B cell (primary cell): ENCODE measurements around the gene HOXB9. TPM values are rescaled to one million over a fixed set of nuclear protein-coding genes. Genes with fewer than 3 reads are reported as not detected.
A peak's percentile ranks its signal among the peaks of the same experiment; 100 is the strongest.

Experiments used
- ATAC-seq: fragments of 200-7000 bp; cut with Tn5 transposase; one replicate; pipeline ENCODE4 v1.10.0; 2021; ENCODE audit warnings: low read depth, mild to moderate bottlenecking, moderate number of reproducible peaks, moderate library complexity
- CTCF ChIA-PET: fragments of 350-600 bp; sonication (Branson Sonifier 250); formaldehyde crosslinking; loops from one replicate; lab custom pipeline; 2021; ENCODE audit warnings: antibody characterized with exemption, inconsistent platforms; lab: Charles Lee
- POLR2A ChIA-PET: fragments of 350-600 bp; sonication (Branson Sonifier 250); formaldehyde crosslinking; loops from one replicate; lab custom pipeline; 2021; ENCODE audit warnings: antibody characterized with exemption; lab: Charles Lee
- DNase-seq: peaks from one replicate; pipeline ENCODE4 v3.0.0; 2013
- H2AFZ ChIP-seq: 2 replicates; pipeline ENCODE4 v1.6.1; 2012; ENCODE audit warnings: mild to moderate bottlenecking, low read depth, low read length; ENCODE audit not compliant: insufficient read depth, poor library complexity, severe bottlenecking
- H3K27ac ChIP-seq, 2 donors: 1 replicate in 1 of 2; 2 replicates in 1 of 2; pipeline ENCODE4 v1.5.1; 2012 to 2013; ENCODE audit warnings: low read length in 2 of 2, mild to moderate bottlenecking in 2 of 2, moderate library complexity in 1 of 2
- H3K27me3 ChIP-seq, 4 experiments: fragments of 200-600 bp in 1 of 4; sonication (generic) in 1 of 4; replicated peaks in 1 of 4; 1 replicate in 2 of 4; 2 replicates in 2 of 4; pipeline versions ENCODE4 v1.6.1 to v1.7.0; 2013 to 2016; ENCODE audit warnings: low read length in 3 of 4, mild to moderate bottlenecking in 2 of 4, mixed read lengths in 1 of 4, moderate library complexity in 1 of 4; ENCODE audit not compliant: insufficient read depth in 4 of 4, control insufficient read depth in 3 of 4; ENCODE audit errors: control extremely low read depth in 1 of 4
- H3K36me3 ChIP-seq, 2 experiments: replicated peaks in 1 of 2; 1 replicate in 1 of 2; 2 replicates in 1 of 2; pipeline versions ENCODE4 v1.6.1 to v1.7.1; 2013; ENCODE audit warnings: low read length in 1 of 2; ENCODE audit not compliant: insufficient read depth in 2 of 2, control insufficient read depth in 1 of 2; ENCODE audit errors: control extremely low read depth in 1 of 2, extremely low read depth in 1 of 2
- H3K4me1 ChIP-seq, 2 donors: fragments of 200-600 bp in 1 of 2; sonication (generic) in 1 of 2; 1 replicate in 1 of 2; 2 replicates in 1 of 2; pipeline versions ENCODE4 v1.5.1 to v1.6.1; 2013 to 2017; ENCODE audit warnings: low read length in 2 of 2; ENCODE audit not compliant: control insufficient read depth in 2 of 2, insufficient read depth in 2 of 2
- H3K4me2 ChIP-seq: replicated peaks from 2 replicates; pipeline ENCODE3; 2012; ENCODE audit warnings: mild to moderate bottlenecking, low read depth, low read length; ENCODE audit not compliant: poor library complexity, severe bottlenecking
- H3K4me3 ChIP-seq, 5 experiments: fragments of 200-600 bp in 1 of 5; sonication (generic) in 1 of 5; 1 replicate in 3 of 5; 2 replicates in 2 of 5; pipeline versions ENCODE4 v1.5.1 to v1.7.0; 2011 to 2016; ENCODE audit warnings: low read length in 4 of 5, mild to moderate bottlenecking in 4 of 5, low read depth in 2 of 5, control low read depth in 1 of 5, moderate library complexity in 1 of 5; ENCODE audit not compliant: insufficient read depth in 1 of 5; ENCODE audit errors: control extremely low read depth in 1 of 5, extremely low read depth in 1 of 5
- H3K79me2 ChIP-seq: fragments of 200-600 bp; sonication (generic); one replicate; pipeline ENCODE4 v1.6.0; 2016; ENCODE audit warnings: low read length; ENCODE audit not compliant: control insufficient read depth, insufficient read depth
- H3K9ac ChIP-seq: fragments of 200-600 bp; sonication (generic); 2 replicates; pipeline ENCODE4 v1.6.1; 2017; ENCODE audit warnings: mild to moderate bottlenecking, low read length, moderate library complexity
- H3K9me3 ChIP-seq, 3 donors: one replicate each; pipeline versions ENCODE4 v1.6.1 to v1.7.1; 2013; ENCODE audit warnings: low read length in 2 of 3; ENCODE audit not compliant: control insufficient read depth in 2 of 3, insufficient read depth in 1 of 3; ENCODE audit errors: control extremely low read depth in 1 of 3
- H4K20me1 ChIP-seq: 2 replicates; pipeline ENCODE4 v1.6.0; 2012; ENCODE audit warnings: mild to moderate bottlenecking, low read length; ENCODE audit not compliant: insufficient read depth, control insufficient read depth, poor library complexity, severe bottlenecking
- H3K27ac Mint-ChIP-seq: one replicate; pipeline ENCODE4 v1.8.0; 2021; ENCODE audit warnings: mixed read lengths
- H3K27me3 Mint-ChIP-seq: one replicate; pipeline ENCODE4 v1.8.0; 2021; ENCODE audit warnings: mixed read lengths
- H3K4me1 Mint-ChIP-seq: one replicate; pipeline ENCODE4 v1.8.0; 2021; ENCODE audit warnings: mixed read lengths
- H3K4me3 Mint-ChIP-seq: one replicate; pipeline ENCODE4 v1.8.0; 2021; ENCODE audit warnings: mixed read lengths
- H3K9me3 Mint-ChIP-seq: one replicate; pipeline ENCODE4 v1.8.0; 2022; ENCODE audit warnings: mixed read lengths; ENCODE audit not compliant: insufficient read depth
- CTCF ChIP-seq: fragments of 200-600 bp; IDR thresholded peaks from one replicate; pipeline ENCODE4 v1.8.0; 2022; ENCODE audit warnings: antibody characterized with exemption, mild to moderate bottlenecking
- EZH2 ChIP-seq: IDR thresholded peaks from 2 replicates; pipeline ENCODE4 v1.6.1; 2012; ENCODE audit warnings: borderline replicate concordance, low read depth, mild to moderate bottlenecking, moderate library complexity, low read length; ENCODE audit not compliant: insufficient read depth, poor library complexity, severe bottlenecking
- WGBS: methylation state at CpG from one replicate; pipeline ENCODE4 v1.1.5; 2013; ENCODE audit warnings: missing lambda C conversion rate; ENCODE audit not compliant: insufficient coverage; 5-methylcytosine and 5-hydroxymethylcytosine counted together
- intact Hi-C: fragments of 100-400 bp; cut with micrococcal nuclease; formaldehyde crosslinking; loops from one replicate; pipeline ENCODE4 v1.10.0; 2022
- polyA plus RNA-seq: library from polyadenylated mRNA; depleted of rRNA; stranded (reverse); fragments of >200 nt; gene quantifications from 2 replicates; pipeline ENCODE4 v1.2.3, GENCODE V29; 2012
- total RNA-seq, 2 donors: library from RNA; stranded (reverse); fragments of 120-200 nt in 1 of 2; gene quantifications; 1 replicate in 1 of 2; 2 replicates in 1 of 2; pipeline versions ENCODE4 v1.2.3 to v1.2.4, GENCODE V29; 2013 to 2022

The HOXB9 gene
- total and polyA plus RNA-seq, 2 donors (not counting 1 experiment from before 2014, with no cell fraction given): 0.07 TPM; not detected in 1

- H4K20me1 ChIP-seq: no peaks in the 10 kb centered on the region
- intact Hi-C loops: no loop called here
- H3K36me3 ChIP-seq: no peaks in the 10 kb centered on the region
- peaks cover 0 to 30% (median 0%) of the 10 kb centered on the region in 3 donors for H3K9me3 ChIP-seq
- Mint-ChIP-seq H3K9me3 (no peaks in the 10 kb centered on the region), H3K27me3 (peaks cover 70% of the 10 kb centered on the region), H3K27ac (no peak overlapping the region), H3K4me1 (peaks cover 34% of the 10 kb centered on the region), H3K4me3 (no peak overlapping the region)
- no peak overlapping the region for H3K27ac ChIP-seq
- H2AFZ ChIP-seq: no peak overlapping the region
- ChIA-PET POLR2A (no interaction called here), CTCF (no interaction called here)
- DNase-seq (peak; percentile 15), ATAC-seq (no peak)
- 67% methylated on average over 14 of the region's 23 CpGs for WGBS
- H3K79me2 ChIP-seq: no peaks in the 10 kb centered on the region
- no peak overlapping the region for H3K4me2 ChIP-seq
- no peak overlapping the region for H3K9ac ChIP-seq
- no peak overlapping the region for H3K4me3 ChIP-seq
- H3K27me3 ChIP-seq: peaks cover 0 to 83% (median 44%) of the 10 kb centered on the region in 4 experiments
- H3K4me1 ChIP-seq: peaks cover 33 to 37% of the 10 kb centered on the region in 2 donors
- TF ChIP-seq EZH2: no peak
- no peak for TF ChIP-seq CTCF
Measured at GRCh38 chr17:48642843-48643696, 16.9 kb upstream of the HOXB9 start.
